Glomerular visceral epithelial cell (primary cell): ENCODE measurements around the gene NF2.

Experiments
- DNase-seq: peaks from one replicate; pipeline ENCODE4 v3.0.0-alpha.2; 2016; ENCODE audit errors: extremely low spot score

The NF2 gene

GRCh38 chr22:29663180-29663821 lies 59.9 kb downstream of the NF2 start:
- DNase-seq, result no peak

- no peak for DNase-seq
Measured at GRCh38 chr22:29665486-29665885, 62.1 kb downstream of the NF2 start.

GRCh38 chr22:29668673-29669072 lies 65.2 kb downstream of the NF2 start:
- DNase-seq, result no peak

- DNase-seq, result no peak
Measured at GRCh38 chr22:29670626-29671025, 67.2 kb downstream of the NF2 start.

GRCh38 chr22:29673361-29674066 lies 70.1 kb downstream of the NF2 start:
- no peak for DNase-seq

- no peak for DNase-seq
Measured at GRCh38 chr22:29674121-29674520, 70.7 kb downstream of the NF2 start.

GRCh38 chr22:29679316-29679715 lies 75.9 kb downstream of the NF2 start:
- DNase-seq, result no peak

- no peak for DNase-seq
Measured at GRCh38 chr22:29683536-29683935, 80.1 kb downstream of the NF2 start.

GRCh38 chr22:29684244-29684643 lies 80.8 kb downstream of the NF2 start:
- DNase-seq, result no peak

GRCh38 chr22:29689206-29689879 lies 85.9 kb downstream of the NF2 start:
- DNase-seq, result no peak

- no peak for DNase-seq
Measured at GRCh38 chr22:29689880-29690213, 86.4 kb downstream of the NF2 start.

- no peak for DNase-seq
Measured at GRCh38 chr22:29690476-29690875, 87.0 kb downstream of the NF2 start.

- no peak for DNase-seq
Measured at GRCh38 chr22:29691636-29692326, 88.3 kb downstream of the NF2 start.

- DNase-seq, result no peak
Measured at GRCh38 chr22:29692327-29692640, 88.9 kb downstream of the NF2 start.

- DNase-seq, result no peak
Measured at GRCh38 chr22:29693161-29693560, 89.7 kb downstream of the NF2 start.

- DNase-seq, result no peak
Measured at GRCh38 chr22:29693671-29694070, 90.2 kb downstream of the NF2 start.

GRCh38 chr22:29695129-29695926 lies 91.9 kb downstream of the NF2 start:
- no peak for DNase-seq

GRCh38 chr22:29697853-29698598 lies 94.6 kb downstream of the NF2 start:
- DNase-seq, result no peak

GRCh38 chr22:29700206-29700899 lies 96.9 kb downstream of the NF2 start:
- DNase-seq, result no peak

- no peak for DNase-seq
Measured at GRCh38 chr22:29700900-29701154, 97.4 kb downstream of the NF2 start.
